Parathyroid adenoma (tissue), 2 donors: ENCODE measurements around the gene INS.
"Not testable (repeated sequence)": the region's sequence is repeated elsewhere in the genome, so short reads cannot be mapped to it uniquely, and the experiment has no call there.

ENCODE experiments used
- H2AFZ ChIP-seq: fragments of 300-600 bp; sonication (generic); one replicate; pipeline ENCODE4 v1.7.0; 2017; ENCODE audit warnings: antibody characterized with exemption, mild to moderate bottlenecking
- H3K27ac ChIP-seq: fragments of 300-600 bp; sonication (generic); one replicate; pipeline ENCODE4 v1.7.0; 2017
- H3K27me3 ChIP-seq: fragments of 300-600 bp; sonication (generic); one replicate; pipeline ENCODE4 v1.7.0; 2017; ENCODE audit warnings: low read length; ENCODE audit not compliant: control insufficient read depth, insufficient read depth
- H3K36me3 ChIP-seq: fragments of 300-600 bp; sonication (generic); one replicate; pipeline ENCODE4 v1.7.0; 2017; ENCODE audit warnings: low read length; ENCODE audit not compliant: control insufficient read depth, insufficient read depth
- H3K4me1 ChIP-seq: fragments of 300-600 bp; sonication (generic); one replicate; pipeline ENCODE4 v1.7.0; 2017; ENCODE audit warnings: control low read depth
- H3K4me2 ChIP-seq: fragments of 300-600 bp; sonication (generic); one replicate; pipeline ENCODE4 v1.7.0; 2017; ENCODE audit warnings: low read length
- H3K4me3 ChIP-seq: fragments of 300-600 bp; sonication (generic); one replicate; pipeline ENCODE4 v1.7.0; 2017; ENCODE audit warnings: low read depth, low read length
- H3K79me2 ChIP-seq: fragments of 300-600 bp; sonication (generic); one replicate; pipeline ENCODE4 v1.7.0; 2017; ENCODE audit warnings: control low read depth
- H3K9ac ChIP-seq: fragments of 300-600 bp; sonication (generic); one replicate; pipeline ENCODE4 v1.7.0; 2017; ENCODE audit warnings: mild to moderate bottlenecking
- H3K9me3 ChIP-seq: fragments of 300-600 bp; sonication (generic); one replicate; pipeline ENCODE4 v1.7.0; 2017; ENCODE audit warnings: low read length; ENCODE audit not compliant: control insufficient read depth
- TF ChIP-seq, protein P1 (sequence below): fragments of 300-600 bp; sonication (generic); IDR thresholded peaks from one replicate; pipeline ENCODE4 v1.7.0; 2017; ENCODE audit warnings: antibody characterized with exemption, mild to moderate bottlenecking
- donor health status: primary hyperparathyroidism.

Gene INS

GRCh38 chr11:2182075-2182474 lies 21.1 kb upstream of the INS start:
- H2AFZ ChIP-seq = no peak overlapping the region
- H3K27ac ChIP-seq = no peak overlapping the region
- H3K79me2 ChIP-seq = no peaks in the 10 kb centered on the region
- no peak overlapping the region for H3K9ac ChIP-seq
- H3K36me3 ChIP-seq = no peaks in the 10 kb centered on the region
- H3K9me3 ChIP-seq = no peaks in the 10 kb centered on the region
- H3K4me3 ChIP-seq = no peak overlapping the region
- no peaks in the 10 kb centered on the region for H3K27me3 ChIP-seq
- no peak overlapping the region for H3K4me2 ChIP-seq
- TF ChIP-seq, protein P1, sequence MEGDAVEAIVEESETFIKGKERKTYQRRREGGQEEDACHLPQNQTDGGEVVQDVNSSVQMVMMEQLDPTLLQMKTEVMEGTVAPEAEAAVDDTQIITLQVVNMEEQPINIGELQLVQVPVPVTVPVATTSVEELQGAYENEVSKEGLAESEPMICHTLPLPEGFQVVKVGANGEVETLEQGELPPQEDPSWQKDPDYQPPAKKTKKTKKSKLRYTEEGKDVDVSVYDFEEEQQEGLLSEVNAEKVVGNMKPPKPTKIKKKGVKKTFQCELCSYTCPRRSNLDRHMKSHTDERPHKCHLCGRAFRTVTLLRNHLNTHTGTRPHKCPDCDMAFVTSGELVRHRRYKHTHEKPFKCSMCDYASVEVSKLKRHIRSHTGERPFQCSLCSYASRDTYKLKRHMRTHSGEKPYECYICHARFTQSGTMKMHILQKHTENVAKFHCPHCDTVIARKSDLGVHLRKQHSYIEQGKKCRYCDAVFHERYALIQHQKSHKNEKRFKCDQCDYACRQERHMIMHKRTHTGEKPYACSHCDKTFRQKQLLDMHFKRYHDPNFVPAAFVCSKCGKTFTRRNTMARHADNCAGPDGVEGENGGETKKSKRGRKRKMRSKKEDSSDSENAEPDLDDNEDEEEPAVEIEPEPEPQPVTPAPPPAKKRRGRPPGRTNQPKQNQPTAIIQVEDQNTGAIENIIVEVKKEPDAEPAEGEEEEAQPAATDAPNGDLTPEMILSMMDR = no peak
- no peaks in the 10 kb centered on the region for H3K4me1 ChIP-seq

GRCh38 chr11:2180789-2181370 lies 19.9 kb upstream of the INS start:
- no peaks in the 10 kb centered on the region for H3K9me3 ChIP-seq
- H3K4me1 ChIP-seq = no peaks in the 10 kb centered on the region
- no peak overlapping the region for H3K4me3 ChIP-seq
- no peaks in the 10 kb centered on the region for H3K27me3 ChIP-seq
- TF ChIP-seq, protein P1 = no peak
- no peak overlapping the region for H3K9ac ChIP-seq
- no peak overlapping the region for H2AFZ ChIP-seq
- H3K4me2 ChIP-seq = no peak overlapping the region
- no peaks in the 10 kb centered on the region for H3K79me2 ChIP-seq
- no peaks in the 10 kb centered on the region for H3K36me3 ChIP-seq
- no peak overlapping the region for H3K27ac ChIP-seq

DNA sequence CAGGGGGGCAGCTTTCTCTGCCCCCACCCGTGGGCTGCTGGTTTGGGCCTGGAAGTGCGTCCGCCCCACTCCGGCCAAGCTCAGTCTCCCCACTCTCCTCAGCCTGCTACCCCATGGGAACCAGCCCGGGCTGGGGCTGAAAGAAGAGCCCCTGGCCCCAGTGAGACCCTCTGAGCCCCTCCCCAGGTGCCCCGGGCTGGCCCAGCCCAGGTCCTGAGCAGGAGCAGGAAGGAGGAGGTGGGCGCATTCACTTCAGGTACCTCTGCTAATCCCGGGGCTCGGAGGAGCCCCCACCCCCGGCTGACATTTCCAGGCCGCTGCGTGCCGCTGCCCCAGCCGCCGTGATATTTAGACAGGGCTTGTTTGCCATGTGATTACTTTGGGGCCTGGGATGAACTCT lies 19.3 kb upstream of the INS start:
- H3K27me3 ChIP-seq = no peaks in the 10 kb centered on the region

DNA sequence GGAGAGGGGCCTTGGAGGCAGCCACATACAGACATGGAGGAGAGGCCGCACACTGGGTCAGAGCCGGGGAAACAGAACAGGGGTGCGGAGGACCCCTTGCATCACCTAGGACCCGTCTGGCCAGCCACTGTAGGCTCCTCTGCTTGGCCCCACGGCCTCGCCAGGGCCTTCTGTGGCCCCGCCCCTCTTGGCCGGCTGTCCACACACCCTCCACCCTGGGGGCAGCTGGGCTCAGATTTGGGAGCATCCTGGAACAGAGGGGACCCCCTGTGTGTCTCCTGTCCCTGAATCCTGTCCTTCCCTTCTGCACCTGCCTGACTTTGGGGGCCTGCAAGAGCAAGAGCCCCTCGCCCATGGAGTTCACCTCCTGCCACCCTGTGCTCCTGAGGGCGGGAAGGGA lies 18.5 kb upstream of the INS start:
- H3K4me3 ChIP-seq = no peak overlapping the region
- no peak overlapping the region for H2AFZ ChIP-seq
- H3K9ac ChIP-seq = no peak overlapping the region
- H3K36me3 ChIP-seq = no peaks in the 10 kb centered on the region
- no peaks in the 10 kb centered on the region for H3K9me3 ChIP-seq
- no peaks in the 10 kb centered on the region for H3K27me3 ChIP-seq
- TF ChIP-seq, protein P1 = no peak
- H3K79me2 ChIP-seq = no peaks in the 10 kb centered on the region
- H3K4me2 ChIP-seq = no peak overlapping the region
- H3K4me1 ChIP-seq = no peaks in the 10 kb centered on the region
- H3K27ac ChIP-seq = no peak overlapping the region

More for the DNA sequence above, 19.3 kb upstream of the INS start:
- Histone ChIP-seq H3K79me2 (no peaks in the 10 kb centered on the region), H3K9ac (no peak overlapping the region), H3K9me3 (no peaks in the 10 kb centered on the region), H3K4me3 (no peak overlapping the region), H3K27ac (no peak overlapping the region), H3K4me2 (no peak overlapping the region), H3K4me1 (no peaks in the 10 kb centered on the region), H2AFZ (no peak overlapping the region), H3K36me3 (no peaks in the 10 kb centered on the region)
- TF ChIP-seq, protein P1 = no peak

- no peaks in the 10 kb centered on the region for H3K79me2 ChIP-seq
- no peak overlapping the region for H3K27ac ChIP-seq
- H3K9me3 ChIP-seq = no peaks in the 10 kb centered on the region
- H3K27me3 ChIP-seq = no peaks in the 10 kb centered on the region
- TF ChIP-seq, protein P1 = no peak
- H3K4me2 ChIP-seq = no peak overlapping the region
- H3K4me3 ChIP-seq = no peak overlapping the region
- H2AFZ ChIP-seq = no peak overlapping the region
- no peaks in the 10 kb centered on the region for H3K36me3 ChIP-seq
- no peak overlapping the region for H3K9ac ChIP-seq
- H3K4me1 ChIP-seq = no peaks in the 10 kb centered on the region
These were observed 18.0 kb upstream of the INS start for GRCh38 chr11:2178906-2179494.

DNA sequence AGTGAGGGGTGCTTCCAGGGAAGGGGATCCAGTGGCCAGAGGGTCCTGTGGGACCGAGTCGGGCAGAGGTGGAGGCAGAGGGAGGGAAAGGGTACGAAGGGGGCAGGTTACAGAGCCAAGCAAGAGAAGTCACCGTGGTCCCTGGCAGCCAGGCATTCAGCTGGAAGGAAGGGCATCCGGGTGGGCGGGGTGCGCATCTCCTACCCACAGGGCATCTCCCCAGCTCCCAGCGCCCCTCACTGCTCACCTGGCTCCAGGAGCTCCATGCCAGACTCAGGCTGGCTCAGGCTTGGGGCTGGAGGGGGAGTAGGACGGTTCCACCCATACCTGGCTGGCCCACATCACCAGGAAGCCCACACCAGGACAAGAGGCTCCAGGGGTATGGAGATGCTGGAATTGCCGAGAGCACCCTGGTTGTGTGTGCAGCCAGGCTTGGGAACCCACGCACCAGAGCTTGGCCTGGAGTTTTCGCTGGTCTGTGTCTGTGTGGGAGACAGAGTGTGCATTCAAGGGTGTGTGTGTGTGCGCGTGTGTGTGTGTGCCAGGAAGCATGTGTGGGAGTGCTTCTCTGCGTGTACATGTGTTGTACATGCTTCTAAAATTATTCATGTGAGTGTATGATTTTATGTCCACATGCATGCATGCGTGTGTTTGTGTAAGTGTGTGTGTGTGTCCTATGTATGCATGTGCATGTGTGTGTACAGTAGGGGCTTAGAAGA lies 17.2 kb upstream of the INS start:
- H3K27ac ChIP-seq, H3K27me3 ChIP-seq, H3K4me3 ChIP-seq, H3K79me2 ChIP-seq, H3K4me2 ChIP-seq, H3K4me1 ChIP-seq, H3K9me3 ChIP-seq, H3K9ac ChIP-seq, H2AFZ ChIP-seq, H3K36me3 ChIP-seq: not testable (repeated sequence)
